Adrenal gland (tissue), 19 donors: Measurements from ENCODE around the gene RXFP3. TPM values are rescaled to one million over a fixed set of nuclear protein-coding genes. Genes with fewer than 3 reads are reported as not detected.

ENCODE experiments used
- DNase-seq, 7 donors: peaks; one replicate each; pipeline ENCODE4 v3.0.0-alpha.2; 2019 to 2020
- H3K27ac ChIP-seq, 5 donors: fragments of 200-600 bp; sonication (generic) in 4 of 5; 1 replicate in 3 of 5; 2 replicates in 2 of 5; pipeline versions ENCODE4 v1.5.1 to v1.8.0; 2016 to 2020; ENCODE audit warnings: mild to moderate bottlenecking in 1 of 5
- H3K27me3 ChIP-seq: fragments of 200-600 bp; 2 replicates; pipeline ENCODE4 v1.8.0; 2021
- H3K36me3 ChIP-seq, 2 donors: fragments of 200-600 bp; replicated peaks in 1 of 2; 1 replicate in 1 of 2; 2 replicates in 1 of 2; pipeline versions ENCODE4 v1.5.1 to v1.8.0; 2018 to 2022
- H3K4me1 ChIP-seq, 2 donors: fragments of 200-600 bp; replicated peaks in 1 of 2; 1 replicate in 1 of 2; 2 replicates in 1 of 2; pipeline versions ENCODE4 v1.5.1 to v1.8.0; 2018 to 2021
- H3K4me3 ChIP-seq, 4 donors: fragments of 200-600 bp; sonication (generic) in 3 of 4; one replicate each; pipeline ENCODE4 v1.5.1; 2016 to 2018
- H3K9me3 ChIP-seq, 3 donors: fragments of 200-600 bp; sonication (generic) in 1 of 3; replicated peaks in 1 of 3; 1 replicate in 2 of 3; 2 replicates in 1 of 3; pipeline versions ENCODE4 v1.5.1 to v1.8.0; 2016 to 2021
- CTCF ChIP-seq, 6 experiments: fragments of 450-650 bp in 4 of 6; fragments of 200-600 bp in 2 of 6; sonication (generic) in 1 of 6; IDR thresholded peaks; 1 replicate in 5 of 6; 2 replicates in 1 of 6; pipeline versions ENCODE4 v1.5.1 to v1.8.0; 2016 to 2021; ENCODE audit warnings: antibody characterized with exemption in 6 of 6, mild to moderate bottlenecking in 2 of 6, moderate library complexity in 1 of 6
- POLR2A ChIP-seq, 2 donors: fragments of 450-650 bp; IDR thresholded peaks; one replicate each; pipeline ENCODE4 v1.6.1; 2017; ENCODE audit warnings: antibody characterized with exemption in 2 of 2, mild to moderate bottlenecking in 2 of 2, moderate library complexity in 1 of 2
- WGBS, 4 donors: extraction: QIAGEN DNeasy Blood & Tissue Kit in 2 of 4; methylation state at CpG; one replicate each; pipeline versions ENCODE4 v1.1.5 to v1.1.7; 2013 to 2017; 5-methylcytosine and 5-hydroxymethylcytosine counted together
- intact Hi-C, 2 donors: fragments of 100-400 bp; cut with DNase I; formaldehyde crosslinking; loops; one replicate each; pipeline versions ENCODE4 v1.14.1 to v1.15.0; 2022 to 2023
- long read RNA-seq, 10 donors: library from polyadenylated mRNA in 3 of 10; unstranded in 2 of 10; stranded (forward) in 1 of 10; transcript quantifications; one replicate each; pipeline ENCODE4 v2.0.0 and lab custom pipeline, GENCODE V29; 2021 to 2026
- polyA plus RNA-seq, 3 donors: library from polyadenylated mRNA; stranded (reverse); fragments of 200-250 nt in 2 of 3; fragments of 350-450 nt in 1 of 3; fragmentation: Illumina TruSeq in 1 of 3; extraction: RNeasy Lipid Tissue Mini Kit (QIAGEN cat#74804) in 1 of 3; gene quantifications; one replicate each; pipeline ENCODE4 v1.2.3, GENCODE V29; 2013 to 2014
- total RNA-seq, 9 donors: library from RNA; depleted of rRNA in 4 of 9; stranded (reverse); fragments of >200 nt in 4 of 9; fragments of 120-200 nt in 1 of 9; fragmentation: NEBNext Ultra II Directional in 1 of 9; extraction: Animal tissue kit (Norgen Biotek cat#: 25700) in 1 of 9; gene quantifications; one replicate each; pipeline versions ENCODE4 v1.1.0 to v1.2.4, GENCODE V29; 2013 to 2023
- donor health status: healthy with polysubstance abuse.
- donor health status: Bipolar disorder and iron deficiency.
- donor health status: DM: yes; HTN: yes; CAD: no.
- donor health status: DM: no; HTN: no; CAD: no.
- donor health status: DM: no; HTN: no; CAD: no.
- donor health status: DM: yes; HTN: yes; CAD: no.

RXFP3 gene
- 1 to 10 TPM in 3 of 9 donors, under 1 TPM in 4, not detected in 2; 0.14 to 9.7 (median 0.65) TPM for total RNA-seq
- polyA plus RNA-seq: under 1 TPM in 1 of 3 donors, not detected in 2; 0.60 TPM
- long read RNA-seq, donor 1, partial matches to known transcripts: 0 of 3 reads
- long read RNA-seq, donor 1, other reads (novel, unspliced or antisense): 0 of 3 reads
- long read RNA-seq, donor 2, transcript RXFP3-201 (1 exons, 1,852 nt): major isoform, 14 of 14 reads
- long read RNA-seq, donor 2, partial matches to known transcripts: 0 of 14 reads
- long read RNA-seq, donor 2, other reads (novel, unspliced or antisense): 0 of 14 reads
- long read RNA-seq, donor 3: 0 reads
- long read RNA-seq, donor 4: 0 reads
- long read RNA-seq, donor 5, partial matches to known transcripts: 0 of 1 reads
- long read RNA-seq, donor 5, other reads (novel, unspliced or antisense): 0 of 1 reads
- long read RNA-seq, donor 6: 0 reads
- long read RNA-seq, donor 7: 0 reads
- long read RNA-seq, donor 8, transcript RXFP3-201 (1 exons, 1,852 nt): major isoform, 12 of 12 reads
- long read RNA-seq, donor 8, partial matches to known transcripts: 0 of 12 reads
- long read RNA-seq, donor 8, other reads (novel, unspliced or antisense): 0 of 12 reads
- long read RNA-seq, donor 9, partial matches to known transcripts: 0 of 2 reads
- long read RNA-seq, donor 9, other reads (novel, unspliced or antisense): 0 of 2 reads
- long read RNA-seq, donor 10, partial matches to known transcripts: 0 of 3 reads
- long read RNA-seq, donor 10, other reads (novel, unspliced or antisense): 0 of 3 reads

GRCh38 chr5:33936381-33937016 is at the start of gene RXFP3:
Gene RXFP3 (plus strand): TSS chr5:33936386. CDS start chr5:33936741, 355 bp downstream.
- Histone ChIP-seq H3K27ac (no peak within 1 kb of the TSS), H3K36me3 (no peaks in the 10 kb centered on the region), H3K4me3 (peak within 1 kb of the TSS in 1 of 4 donors; percentile 30), H3K9me3 (no peaks in the 10 kb centered on the region), H3K4me1 (peaks cover 0 to 27% of the 10 kb centered on the region in 2 donors), H3K27me3 (peaks cover 19% of the 10 kb centered on the region)
- WGBS, 4 donors: 5 to 13% (median 7%) methylated on average over 3 to 45 of the region's 45 CpGs
- intact Hi-C loops: loop anchor here (10.0 kb wide), 3 partner anchors 82 to 502 kb away; no protein-coding TSS in a partner anchor
- DNase-seq: peak in 4 of 7 donors; percentile 17 to 27 (median 22)
- TF ChIP-seq CTCF (IDR thresholded peaks at IDR 0.05): no peak
- TF ChIP-seq POLR2A (IDR thresholded peaks at IDR 0.05): no peak

GRCh38 chr5:33887268-33887667 is 48.9 kb upstream of the RXFP3 start:
- 57 to 82% (median 76%) methylated on average over 3 of the region's 3 CpGs for WGBS, 4 donors
- intact Hi-C loops: loop anchor here in 1 of 2 donors (10.0 kb wide), 1 partner anchor 52 kb away; no protein-coding TSS in a partner anchor
- H3K27ac ChIP-seq: no peak overlapping the region
- H3K4me3 ChIP-seq: no peak overlapping the region
- TF ChIP-seq POLR2A (IDR thresholded peaks at IDR 0.05): no peak
- no peak for TF ChIP-seq CTCF (IDR thresholded peaks at IDR 0.05)
- no peaks in the 10 kb centered on the region for H3K9me3 ChIP-seq
- DNase-seq: no peak
- no peaks in the 10 kb centered on the region for H3K36me3 ChIP-seq
- H3K27me3 ChIP-seq: no peaks in the 10 kb centered on the region
- peaks cover 0 to 16% of the 10 kb centered on the region in 2 donors for H3K4me1 ChIP-seq

GRCh38 chr5:33888587-33888986 is 47.6 kb upstream of the RXFP3 start:
- Histone ChIP-seq H3K36me3 (no peaks in the 10 kb centered on the region), H3K4me3 (no peak overlapping the region), H3K27me3 (no peaks in the 10 kb centered on the region), H3K4me1 (peaks cover 0 to 16% of the 10 kb centered on the region in 2 donors), H3K9me3 (no peaks in the 10 kb centered on the region), H3K27ac (no peak overlapping the region)
- intact Hi-C loops: loop anchor here in 1 of 2 donors (10.0 kb wide), 1 partner anchor 54 kb away; no protein-coding TSS in a partner anchor
- TF ChIP-seq CTCF (IDR thresholded peaks at IDR 0.05) (no peak), POLR2A (IDR thresholded peaks at IDR 0.05) (no peak)
- DNase-seq: no peak
- WGBS, 4 donors: 61 to 71% (median 61%) methylated on average over 4 of the region's 4 CpGs
